ENCODE measurements around the gene DENND4B. TPM values are rescaled to one million over a fixed set of nuclear protein-coding genes. Genes with fewer than 3 reads are reported as not detected.
A peak's percentile ranks its signal among the peaks of the same experiment; 100 is the strongest.

Gene DENND4B
- total and polyA plus RNA-seq, 9 of the 15 experiments (the other 6 are each of a cell fraction or from before 2014, with no cell fraction given) = 9.5 to 80.5 (median 23.1) TPM

DNA sequence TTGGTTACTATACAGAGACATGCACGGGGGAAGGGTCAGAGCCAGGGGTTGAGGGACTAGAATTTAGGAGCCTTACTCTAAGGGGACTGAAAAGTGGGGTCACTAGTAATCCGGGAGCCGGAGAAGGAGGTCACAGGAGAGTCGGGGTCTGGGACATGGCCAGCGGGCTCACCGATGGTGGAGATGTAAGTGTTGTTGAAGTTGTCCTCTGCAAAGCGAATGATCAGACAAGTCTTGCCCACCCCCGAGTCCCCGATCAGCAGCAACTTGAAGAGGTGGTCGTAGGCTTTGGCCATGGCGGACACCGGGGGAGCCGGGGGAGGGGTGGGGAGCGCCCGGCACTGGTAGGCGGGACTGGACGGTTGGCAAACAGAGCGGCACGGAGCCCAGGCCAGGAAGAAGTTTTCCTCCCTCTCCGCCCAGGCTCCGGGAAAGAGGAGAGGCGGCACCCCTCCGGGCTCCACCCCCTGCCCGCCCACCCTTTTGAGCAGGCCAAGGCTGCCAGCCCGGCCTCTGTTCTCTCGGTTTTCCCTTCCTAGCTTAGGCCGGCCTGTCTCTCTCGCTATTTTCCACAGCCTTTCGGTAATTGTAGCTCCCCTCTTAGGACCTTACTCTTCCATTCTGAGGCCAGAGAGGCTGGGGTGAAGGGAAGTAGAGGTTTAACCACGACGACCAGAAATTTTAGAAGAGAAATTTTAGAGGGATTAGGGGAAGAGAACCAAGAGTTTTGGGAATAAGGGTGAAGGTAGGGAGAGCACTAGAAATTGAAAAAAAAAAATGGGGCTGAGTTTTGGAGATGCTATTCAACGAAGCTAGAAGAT is 39.6 kb upstream of the DENND4B start, which contains the start of gene RAB13 (continued):
- no peak for TF ChIP-seq MEF2A (IDR thresholded peaks at IDR 0.05; ENCODE audit: control insufficient read depth, low read depth, low read length)
- TF ChIP-seq, protein P1, sequence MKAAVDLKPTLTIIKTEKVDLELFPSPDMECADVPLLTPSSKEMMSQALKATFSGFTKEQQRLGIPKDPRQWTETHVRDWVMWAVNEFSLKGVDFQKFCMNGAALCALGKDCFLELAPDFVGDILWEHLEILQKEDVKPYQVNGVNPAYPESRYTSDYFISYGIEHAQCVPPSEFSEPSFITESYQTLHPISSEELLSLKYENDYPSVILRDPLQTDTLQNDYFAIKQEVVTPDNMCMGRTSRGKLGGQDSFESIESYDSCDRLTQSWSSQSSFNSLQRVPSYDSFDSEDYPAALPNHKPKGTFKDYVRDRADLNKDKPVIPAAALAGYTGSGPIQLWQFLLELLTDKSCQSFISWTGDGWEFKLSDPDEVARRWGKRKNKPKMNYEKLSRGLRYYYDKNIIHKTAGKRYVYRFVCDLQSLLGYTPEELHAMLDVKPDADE (conservative IDR thresholded peaks at IDR 0.05; ENCODE audit: control insufficient read depth, low read depth, low read length) = 0 out of 2 replicates have a peak, but pooled peaks have one; percentile 26
- no peak for TF ChIP-seq ZNF778 (CRISPR knock-in tag; IDR thresholded peaks at IDR 0.05)
- TF ChIP-seq KHSRP (IDR thresholded peaks at IDR 0.05) = no peak
- TF ChIP-seq HMG20B (CRISPR knock-in tag; IDR thresholded peaks at IDR 0.05) = no peak
- no peak for TF ChIP-seq YBX1 (IDR thresholded peaks at IDR 0.05)
- TF ChIP-seq POLR2B (IDR thresholded peaks at IDR 0.05; ENCODE audit: low read depth, partially characterized antibody) = no peak
- no peak for TF ChIP-seq IFI16 (CRISPR knock-in tag; IDR thresholded peaks at IDR 0.05)
- TF ChIP-seq SIN3B (IDR thresholded peaks at IDR 0.05; ENCODE audit: low read depth) = no peak
- no peak for TF ChIP-seq SUPT5H (IDR thresholded peaks at IDR 0.05)
- no peak for TF ChIP-seq NRF1 (conservative IDR thresholded peaks at IDR 0.05 in 1 of 2, IDR thresholded peaks at IDR 0.05 in 1 of 2)
- no peak for TF ChIP-seq PHTF2 (CRISPR knock-in tag; IDR thresholded peaks at IDR 0.05)
- TF ChIP-seq ERF (CRISPR knock-in tag; IDR thresholded peaks at IDR 0.05) = no peak
- TF ChIP-seq NKRF (IDR thresholded peaks at IDR 0.05; ENCODE audit: borderline replicate concordance) = peak; percentile 9; the same call in 1 of the 2 replicates
- TF ChIP-seq, protein P2, sequence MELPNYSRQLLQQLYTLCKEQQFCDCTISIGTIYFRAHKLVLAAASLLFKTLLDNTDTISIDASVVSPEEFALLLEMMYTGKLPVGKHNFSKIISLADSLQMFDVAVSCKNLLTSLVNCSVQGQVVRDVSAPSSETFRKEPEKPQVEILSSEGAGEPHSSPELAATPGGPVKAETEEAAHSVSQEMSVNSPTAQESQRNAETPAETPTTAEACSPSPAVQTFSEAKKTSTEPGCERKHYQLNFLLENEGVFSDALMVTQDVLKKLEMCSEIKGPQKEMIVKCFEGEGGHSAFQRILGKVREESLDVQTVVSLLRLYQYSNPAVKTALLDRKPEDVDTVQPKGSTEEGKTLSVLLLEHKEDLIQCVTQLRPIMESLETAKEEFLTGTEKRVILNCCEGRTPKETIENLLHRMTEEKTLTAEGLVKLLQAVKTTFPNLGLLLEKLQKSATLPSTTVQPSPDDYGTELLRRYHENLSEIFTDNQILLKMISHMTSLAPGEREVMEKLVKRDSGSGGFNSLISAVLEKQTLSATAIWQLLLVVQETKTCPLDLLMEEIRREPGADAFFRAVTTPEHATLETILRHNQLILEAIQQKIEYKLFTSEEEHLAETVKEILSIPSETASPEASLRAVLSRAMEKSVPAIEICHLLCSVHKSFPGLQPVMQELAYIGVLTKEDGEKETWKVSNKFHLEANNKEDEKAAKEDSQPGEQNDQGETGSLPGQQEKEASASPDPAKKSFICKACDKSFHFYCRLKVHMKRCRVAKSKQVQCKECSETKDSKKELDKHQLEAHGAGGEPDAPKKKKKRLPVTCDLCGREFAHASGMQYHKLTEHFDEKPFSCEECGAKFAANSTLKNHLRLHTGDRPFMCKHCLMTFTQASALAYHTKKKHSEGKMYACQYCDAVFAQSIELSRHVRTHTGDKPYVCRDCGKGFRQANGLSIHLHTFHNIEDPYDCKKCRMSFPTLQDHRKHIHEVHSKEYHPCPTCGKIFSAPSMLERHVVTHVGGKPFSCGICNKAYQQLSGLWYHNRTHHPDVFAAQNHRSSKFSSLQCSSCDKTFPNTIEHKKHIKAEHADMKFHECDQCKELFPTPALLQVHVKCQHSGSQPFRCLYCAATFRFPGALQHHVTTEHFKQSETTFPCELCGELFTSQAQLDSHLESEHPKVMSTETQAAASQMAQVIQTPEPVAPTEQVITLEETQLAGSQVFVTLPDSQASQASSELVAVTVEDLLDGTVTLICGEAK (IDR thresholded peaks at IDR 0.05) = peak; percentile 27; the same call in 1 of the 2 replicates
- TF ChIP-seq, protein P2 (CRISPR knock-in tag; IDR thresholded peaks at IDR 0.05) = no peak
- TF ChIP-seq STAT5B (CRISPR knock-in tag; IDR thresholded peaks at IDR 0.05) = no peak

Measured in K562 (cell line).